Right lobe of liver (tissue), 4 donors: Measurements from ENCODE around the gene AOX1.

Experiments
- POLR2A ChIP-seq: fragments of 450-650 bp; IDR thresholded peaks from one replicate; pipeline ENCODE4 v1.6.1; 2017; ENCODE audit warnings: antibody characterized with exemption, mild to moderate bottlenecking
- TF ChIP-seq, protein P1 (sequence below), 4 donors: fragments of 200-600 bp in 3 of 4; fragments of 450-650 bp in 1 of 4; IDR thresholded peaks; one replicate each; pipeline versions ENCODE4 v1.5.1 to v1.8.0; 2016 to 2022; ENCODE audit warnings: antibody characterized with exemption in 4 of 4, mild to moderate bottlenecking in 2 of 4
- donor health status: DM: no; HTN: no; CAD: no.
- donor health status: DM: no; HTN: no; CAD: no.
- donor health status: DM: no; HTN: yes; CAD: no.

DNA sequence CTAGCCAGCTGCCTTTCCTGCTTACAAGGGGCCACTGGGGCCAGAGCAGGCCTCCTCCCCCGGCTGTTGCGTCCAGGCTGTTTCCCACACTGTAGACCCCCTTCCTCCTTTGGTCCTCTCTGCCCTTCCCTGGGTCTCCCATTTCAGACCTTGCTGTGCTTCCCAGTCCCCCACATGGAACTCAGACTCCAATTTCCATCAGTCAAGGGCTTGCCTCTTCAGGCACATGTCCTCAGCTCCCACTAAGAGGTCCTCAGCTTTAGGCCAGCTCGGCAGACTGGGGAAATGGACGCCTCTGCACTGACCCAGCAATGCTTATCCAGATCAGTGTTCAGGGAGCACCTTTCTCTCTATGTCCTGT lies 127.9 kb downstream of the AOX1 start:
- TF ChIP-seq, protein P1, sequence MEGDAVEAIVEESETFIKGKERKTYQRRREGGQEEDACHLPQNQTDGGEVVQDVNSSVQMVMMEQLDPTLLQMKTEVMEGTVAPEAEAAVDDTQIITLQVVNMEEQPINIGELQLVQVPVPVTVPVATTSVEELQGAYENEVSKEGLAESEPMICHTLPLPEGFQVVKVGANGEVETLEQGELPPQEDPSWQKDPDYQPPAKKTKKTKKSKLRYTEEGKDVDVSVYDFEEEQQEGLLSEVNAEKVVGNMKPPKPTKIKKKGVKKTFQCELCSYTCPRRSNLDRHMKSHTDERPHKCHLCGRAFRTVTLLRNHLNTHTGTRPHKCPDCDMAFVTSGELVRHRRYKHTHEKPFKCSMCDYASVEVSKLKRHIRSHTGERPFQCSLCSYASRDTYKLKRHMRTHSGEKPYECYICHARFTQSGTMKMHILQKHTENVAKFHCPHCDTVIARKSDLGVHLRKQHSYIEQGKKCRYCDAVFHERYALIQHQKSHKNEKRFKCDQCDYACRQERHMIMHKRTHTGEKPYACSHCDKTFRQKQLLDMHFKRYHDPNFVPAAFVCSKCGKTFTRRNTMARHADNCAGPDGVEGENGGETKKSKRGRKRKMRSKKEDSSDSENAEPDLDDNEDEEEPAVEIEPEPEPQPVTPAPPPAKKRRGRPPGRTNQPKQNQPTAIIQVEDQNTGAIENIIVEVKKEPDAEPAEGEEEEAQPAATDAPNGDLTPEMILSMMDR (IDR thresholded peaks at IDR 0.05), result no peak
- no peak for TF ChIP-seq POLR2A
